Measurements from ENCODE around the gene OTUD1. TPM values are rescaled to one million over a fixed set of nuclear protein-coding genes. Genes with fewer than 3 reads are reported as not detected.

Gene OTUD1, protein sequence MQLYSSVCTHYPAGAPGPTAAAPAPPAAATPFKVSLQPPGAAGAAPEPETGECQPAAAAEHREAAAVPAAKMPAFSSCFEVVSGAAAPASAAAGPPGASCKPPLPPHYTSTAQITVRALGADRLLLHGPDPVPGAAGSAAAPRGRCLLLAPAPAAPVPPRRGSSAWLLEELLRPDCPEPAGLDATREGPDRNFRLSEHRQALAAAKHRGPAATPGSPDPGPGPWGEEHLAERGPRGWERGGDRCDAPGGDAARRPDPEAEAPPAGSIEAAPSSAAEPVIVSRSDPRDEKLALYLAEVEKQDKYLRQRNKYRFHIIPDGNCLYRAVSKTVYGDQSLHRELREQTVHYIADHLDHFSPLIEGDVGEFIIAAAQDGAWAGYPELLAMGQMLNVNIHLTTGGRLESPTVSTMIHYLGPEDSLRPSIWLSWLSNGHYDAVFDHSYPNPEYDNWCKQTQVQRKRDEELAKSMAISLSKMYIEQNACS
- 2.0 to 4.8 TPM (median 4.1 TPM) in 5 replicates for total RNA-seq (2022; extraction: Qiagen RNA extraction; ENCODE audit: low read depth)

GRCh38 chr10:23438547-23439451 lies at the start of gene OTUD1:
Gene OTUD1 (plus strand): TSS chr10:23439075. CDS start chr10:23439458, 383 bp downstream.

Other genes starting within 250 kb of the OTUD1 start
- gene PTF1A, start 246.8 kb upstream of the OTUD1 start, total RNA-seq (2022; extraction: Qiagen RNA extraction; ENCODE audit: low read depth): not detected in 5 replicates
- gene C10orf67, start 94.3 kb upstream of the OTUD1 start, total RNA-seq (2022; extraction: Qiagen RNA extraction; ENCODE audit: low read depth): 0.03 to 0.24 TPM (median 0.13 TPM) in 4 of 5 replicates, not detected in the other

Measured in A549 treated with RU486 at 1 μM for 4 hours (cell line).